GM18867 (cell line): ENCODE data around the gene PTPRE.

Experiments used
- ATAC-seq: cut with Tn5 transposase; IDR thresholded peaks from one replicate; pipeline ENCODE4 v1.9.1; 2021; ENCODE audit warnings: mild to moderate bottlenecking, moderate library complexity; ENCODE audit not compliant: unreplicated experiment

Gene PTPRE

DNA sequence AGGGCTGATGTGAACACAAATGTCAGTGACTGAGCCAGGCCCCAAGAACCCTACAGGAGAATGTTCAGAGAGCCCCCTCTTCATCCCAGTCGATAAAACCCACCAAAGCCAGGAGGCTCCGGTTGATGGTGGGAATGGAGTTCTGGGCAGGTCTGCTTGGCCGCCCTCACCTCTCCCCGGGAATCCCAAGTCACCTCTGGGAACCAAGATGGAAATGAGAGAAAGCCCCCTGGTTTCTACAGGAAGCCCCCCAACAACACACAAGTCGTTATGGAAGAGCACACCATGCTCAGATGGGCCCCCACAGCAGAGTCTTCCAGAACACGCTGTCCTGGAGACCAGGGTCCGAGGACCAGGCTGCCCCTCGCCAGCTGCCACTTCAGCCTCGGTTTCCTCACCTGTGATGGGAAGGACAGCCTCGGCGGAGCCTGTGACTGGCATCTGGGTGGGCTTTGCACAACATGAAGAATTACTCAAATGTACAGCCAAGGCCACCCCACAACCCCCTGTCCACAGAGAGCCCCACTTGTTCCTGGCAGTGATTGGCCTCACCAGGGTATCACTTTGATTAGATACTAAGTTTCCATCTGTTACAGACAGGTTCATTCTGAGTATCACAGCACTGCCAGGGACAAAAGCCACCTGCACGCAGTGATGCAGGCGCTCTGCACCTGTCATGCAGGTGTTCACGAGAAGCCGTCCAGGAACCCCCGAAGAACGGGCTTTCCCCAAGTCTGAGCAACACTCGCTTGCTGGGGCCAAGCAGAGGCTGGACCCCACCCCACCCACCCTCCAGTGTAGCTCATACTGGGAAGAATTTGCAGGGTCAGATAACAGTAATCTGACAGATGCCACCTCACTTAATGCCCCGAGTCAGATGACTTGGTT lies 161.7 kb downstream of the PTPRE start:
- no peak for ATAC-seq

DNA sequence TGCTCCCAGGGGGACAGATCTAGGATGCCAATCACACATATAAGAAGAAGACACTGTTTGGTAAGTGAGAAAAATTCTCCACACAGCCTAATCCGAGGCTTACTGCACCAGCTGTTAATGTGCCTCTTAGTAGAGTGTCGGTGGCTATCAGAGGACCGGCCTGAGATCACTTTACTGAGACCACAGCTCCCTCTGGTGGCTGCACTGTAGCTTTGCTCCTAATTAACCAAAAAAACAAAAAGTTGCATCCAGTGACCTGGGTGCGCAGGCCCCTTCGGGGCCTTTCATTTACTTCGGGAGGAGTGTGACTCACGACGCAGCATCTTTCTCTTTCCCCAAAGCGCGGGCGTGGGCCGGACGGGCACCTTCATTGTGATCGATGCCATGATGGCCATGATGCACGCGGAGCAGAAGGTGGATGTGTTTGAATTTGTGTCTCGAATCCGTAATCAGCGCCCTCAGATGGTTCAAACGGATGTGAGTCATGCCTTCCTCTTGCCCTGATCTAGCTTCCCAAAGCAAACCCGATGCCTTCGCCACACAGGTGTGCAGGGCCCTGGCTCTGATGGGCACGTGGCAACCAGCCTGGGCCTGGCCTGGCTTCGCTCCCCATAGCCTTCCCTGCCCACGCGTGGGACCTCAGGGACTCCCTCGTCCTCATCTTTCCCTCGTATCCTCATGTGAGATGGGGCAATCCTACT lies 162.6 kb downstream of the PTPRE start:
- ATAC-seq = peak; percentile 47

DNA sequence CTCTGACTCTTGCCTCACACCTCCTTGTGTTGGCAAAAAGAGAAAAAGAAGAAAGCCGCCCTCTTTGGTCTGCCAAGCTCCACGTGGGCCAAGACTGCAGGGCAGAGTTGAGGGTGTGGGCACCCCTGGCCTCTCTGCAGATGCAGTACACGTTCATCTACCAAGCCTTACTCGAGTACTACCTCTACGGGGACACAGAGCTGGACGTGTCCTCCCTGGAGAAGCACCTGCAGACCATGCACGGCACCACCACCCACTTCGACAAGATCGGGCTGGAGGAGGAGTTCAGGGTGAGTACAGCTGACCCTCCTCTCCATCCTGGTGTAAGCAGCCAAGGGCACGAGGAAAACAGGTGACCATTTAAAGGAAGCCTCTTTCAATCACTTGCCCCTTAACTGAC lies 163.3 kb downstream of the PTPRE start:
- ATAC-seq = no peak

DNA sequence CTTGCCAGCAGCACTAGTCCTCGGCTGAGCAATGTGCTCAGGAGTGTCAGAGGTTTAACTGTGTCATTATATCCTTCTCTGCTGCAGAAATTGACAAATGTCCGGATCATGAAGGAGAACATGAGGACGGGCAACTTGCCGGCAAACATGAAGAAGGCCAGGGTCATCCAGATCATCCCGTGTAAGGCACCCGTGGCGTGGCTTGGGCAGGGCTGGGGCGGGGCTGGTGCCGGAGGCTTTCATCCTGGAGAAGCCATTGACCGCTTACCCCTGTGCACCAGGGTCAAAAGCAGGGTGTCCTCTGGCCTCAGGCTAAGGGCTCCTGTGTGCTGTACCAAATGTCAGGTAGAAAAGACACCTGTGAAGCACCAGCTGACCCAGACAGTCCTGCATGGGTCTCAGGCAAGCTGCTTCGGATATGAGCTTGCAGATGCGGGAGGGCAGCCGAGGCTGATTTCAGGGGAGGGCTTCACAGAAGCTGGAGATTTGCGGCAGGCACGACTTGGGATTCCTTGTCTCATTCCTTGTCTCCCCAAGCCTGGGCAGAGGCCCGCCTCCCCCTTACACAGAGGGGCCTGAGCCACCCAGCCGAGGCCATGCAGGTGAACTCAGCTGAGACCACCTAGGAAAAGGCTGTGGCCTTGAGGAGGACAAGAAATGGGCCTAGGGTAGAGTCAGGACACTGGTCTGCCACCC lies 164.0 kb downstream of the PTPRE start:
- ATAC-seq = no peak

DNA sequence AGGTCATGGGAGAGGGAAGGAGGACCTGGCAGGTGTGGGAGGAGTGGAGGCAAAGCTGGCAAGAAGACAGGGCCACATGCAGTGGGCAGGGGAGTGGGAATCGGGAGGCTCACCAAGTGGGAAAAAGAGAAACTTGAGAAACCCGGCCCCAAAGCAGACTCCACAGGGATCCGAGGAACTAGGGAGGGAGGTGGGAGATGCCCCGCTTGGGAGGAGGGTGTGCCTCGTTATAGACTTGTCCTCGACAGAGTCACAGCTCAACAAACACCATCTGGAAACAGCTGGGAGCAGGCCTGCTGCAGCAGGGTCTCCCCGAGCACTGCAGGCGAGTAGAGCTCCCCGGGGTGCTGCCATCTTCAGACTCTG lies 164.5 kb downstream of the PTPRE start:
- no peak for ATAC-seq

DNA sequence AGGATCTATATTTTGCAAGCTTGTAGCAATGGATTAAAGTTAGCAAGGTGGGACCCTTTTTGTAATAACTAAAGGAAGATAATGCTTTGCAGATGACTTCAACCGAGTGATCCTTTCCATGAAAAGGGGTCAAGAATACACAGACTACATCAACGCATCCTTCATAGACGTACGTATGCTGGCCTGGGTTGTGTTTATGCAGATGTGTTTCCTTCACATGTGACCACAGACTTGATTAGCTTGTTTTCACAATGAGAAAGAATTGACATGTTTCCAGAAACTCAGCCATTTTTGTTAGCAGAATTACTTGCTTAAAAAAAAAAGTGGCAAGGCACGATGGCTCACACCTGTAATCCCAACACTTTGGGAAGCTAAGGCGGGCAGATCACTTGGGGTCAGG lies 165.1 kb downstream of the PTPRE start:
- no peak for ATAC-seq

DNA sequence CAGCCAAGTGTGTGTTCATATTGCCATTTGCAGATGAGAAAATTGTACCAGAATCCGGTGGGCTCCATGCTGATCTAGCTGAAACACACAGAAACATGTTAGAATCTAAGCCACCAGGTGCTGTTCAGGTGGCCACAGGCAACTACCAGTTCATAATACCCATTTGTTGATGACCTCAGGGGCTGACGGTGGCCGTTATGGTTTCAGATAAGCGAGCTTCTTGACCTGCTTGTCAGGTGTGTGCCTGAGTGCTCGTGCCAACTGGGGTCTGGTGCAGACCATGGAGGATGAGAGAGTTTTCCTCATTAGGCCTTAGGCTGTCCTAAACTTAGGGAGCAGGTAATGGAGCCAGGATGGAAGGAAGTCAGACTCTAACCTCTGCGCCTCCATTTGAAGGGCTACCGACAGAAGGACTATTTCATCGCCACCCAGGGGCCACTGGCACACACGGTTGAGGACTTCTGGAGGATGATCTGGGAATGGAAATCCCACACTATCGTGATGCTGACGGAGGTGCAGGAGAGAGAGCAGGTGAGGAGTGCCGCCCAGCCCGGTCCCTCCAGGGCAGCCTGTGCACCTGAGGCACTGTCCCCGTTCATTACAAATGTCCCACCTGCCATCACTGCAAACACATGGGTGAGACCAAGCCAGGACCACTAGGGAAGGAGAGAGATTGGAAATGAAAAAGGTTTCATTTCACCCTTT lies 166.2 kb downstream of the PTPRE start:
- ATAC-seq = no peak

DNA sequence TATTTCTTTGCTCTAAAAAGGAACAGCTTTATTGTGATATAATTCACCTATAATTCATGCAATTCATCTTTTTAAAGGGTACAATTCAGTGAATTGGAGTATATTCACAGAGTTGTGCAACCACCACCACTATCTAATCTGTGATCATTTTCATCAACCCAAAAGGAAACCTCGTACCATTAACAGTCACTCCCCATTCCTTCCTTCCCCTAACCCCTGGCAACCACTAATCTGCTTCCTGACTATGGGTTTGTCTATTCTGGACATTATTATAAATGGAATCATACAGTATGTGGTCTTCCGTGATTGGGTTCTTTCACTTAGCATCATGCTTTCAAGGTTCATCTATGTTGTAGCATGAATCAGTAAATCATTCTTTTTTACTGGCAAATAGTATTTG lies 167.0 kb downstream of the PTPRE start:
- ATAC-seq = no peak

DNA sequence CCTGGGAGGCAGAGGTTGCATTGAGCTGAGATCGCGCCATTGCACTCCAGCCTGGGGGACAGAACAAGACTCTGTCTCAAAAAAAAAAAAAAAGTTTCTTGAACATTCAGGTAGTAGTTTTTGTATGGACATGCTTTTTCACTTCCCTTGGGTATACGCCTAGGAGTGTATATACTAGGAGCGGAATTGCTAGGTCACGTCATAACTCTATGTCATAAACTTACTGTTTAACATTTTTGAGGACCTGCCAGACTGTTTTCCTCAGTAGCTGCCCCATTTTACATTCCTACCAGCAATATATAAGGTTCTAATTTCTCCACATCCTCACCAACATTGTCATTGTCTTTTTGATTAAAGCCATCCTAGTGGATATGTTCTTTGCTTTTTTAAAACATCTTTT lies 167.7 kb downstream of the PTPRE start:
- no peak for ATAC-seq

DNA sequence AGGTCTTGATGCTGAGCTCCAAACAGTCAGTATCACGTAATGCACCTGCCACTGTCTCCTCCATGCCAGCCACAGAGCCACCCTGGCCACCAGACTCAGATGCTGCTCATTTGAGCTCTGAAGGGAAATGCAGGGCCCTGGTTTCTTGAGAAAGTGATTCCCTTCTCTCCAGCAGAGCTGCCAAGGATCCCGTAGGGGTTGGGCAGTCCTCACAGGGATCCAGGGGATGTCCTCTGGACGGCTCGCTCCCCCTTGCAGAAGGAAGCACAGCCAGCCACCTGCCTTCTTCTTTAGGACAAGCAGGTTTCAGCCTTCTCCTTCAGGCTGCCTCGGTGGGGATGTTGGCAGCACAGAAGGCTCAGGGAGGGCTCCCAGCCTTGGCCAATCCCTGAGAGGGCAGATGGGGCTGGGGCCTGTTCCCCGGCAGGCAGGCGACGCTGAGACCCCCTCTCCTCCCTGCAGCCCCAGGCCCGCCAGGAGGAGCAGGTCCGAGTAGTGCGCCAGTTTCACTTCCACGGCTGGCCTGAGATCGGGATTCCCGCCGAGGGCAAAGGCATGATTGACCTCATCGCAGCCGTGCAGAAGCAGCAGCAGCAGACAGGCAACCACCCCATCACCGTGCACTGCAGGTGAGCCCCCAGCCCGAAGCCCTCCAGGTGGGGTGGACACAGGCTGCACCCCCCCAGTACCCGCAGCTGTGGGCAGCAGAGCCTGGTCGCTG lies 170.4 kb downstream of the PTPRE start:
- no peak for ATAC-seq

DNA sequence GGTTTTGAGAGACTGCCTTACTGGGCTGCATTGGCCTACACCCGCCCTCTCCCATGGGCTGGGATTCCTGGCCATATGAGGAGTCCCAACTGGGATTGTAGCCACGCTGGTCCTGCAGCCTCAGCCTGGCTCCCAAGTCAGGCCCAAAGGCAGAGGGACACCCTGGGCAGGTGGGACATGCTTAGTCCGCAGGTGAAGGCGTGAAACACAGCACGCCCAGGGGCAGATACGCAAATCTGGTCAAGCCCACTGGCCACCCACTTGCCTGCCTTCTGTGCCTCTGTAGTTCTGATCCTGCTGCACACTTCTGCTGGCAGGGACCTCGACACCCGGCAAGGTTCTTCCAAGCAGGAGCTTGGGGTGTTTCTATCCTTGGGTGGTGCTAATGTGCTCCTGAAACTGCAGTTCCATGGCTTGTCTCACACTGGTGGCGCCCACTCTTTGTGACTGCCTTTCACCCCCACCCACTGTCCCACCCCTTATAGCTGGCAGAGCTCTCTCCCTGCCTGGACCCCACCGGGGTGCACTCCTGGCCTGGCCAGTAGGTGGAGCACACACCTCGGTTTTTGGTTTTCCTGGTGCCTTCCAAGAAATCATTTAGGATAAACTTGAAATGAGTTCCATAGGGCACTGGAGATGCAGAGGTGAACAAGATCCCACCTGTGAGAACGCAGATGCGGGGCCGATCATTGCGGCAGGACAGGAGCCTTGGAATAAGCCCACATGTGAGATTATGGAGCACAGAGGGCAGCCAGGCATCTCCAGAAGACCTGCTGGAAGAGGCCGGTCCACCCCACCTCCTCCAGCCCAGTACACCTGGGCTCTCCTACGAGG lies 171.4 kb downstream of the PTPRE start:
- peak; percentile 70 for ATAC-seq

DNA sequence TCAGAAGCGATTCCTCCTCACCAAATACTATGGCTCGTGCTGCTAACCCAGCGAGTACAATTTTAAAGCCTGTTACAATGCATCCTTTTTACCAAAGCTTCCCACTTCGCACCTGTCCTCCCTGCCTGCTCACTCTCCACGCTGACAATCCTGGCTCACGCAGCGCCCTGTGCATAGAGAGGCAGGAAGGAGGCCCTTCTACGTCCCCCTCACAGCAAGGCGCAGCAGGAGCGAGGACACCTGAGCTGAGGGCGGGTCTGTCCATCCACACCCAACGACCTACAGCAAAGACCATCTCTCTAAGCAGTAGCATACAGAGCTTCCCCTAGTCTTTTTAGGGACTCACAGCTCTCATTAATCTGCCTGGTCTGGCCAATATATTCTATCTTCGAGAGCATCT lies 173.3 kb downstream of the PTPRE start:
- no peak for ATAC-seq

DNA sequence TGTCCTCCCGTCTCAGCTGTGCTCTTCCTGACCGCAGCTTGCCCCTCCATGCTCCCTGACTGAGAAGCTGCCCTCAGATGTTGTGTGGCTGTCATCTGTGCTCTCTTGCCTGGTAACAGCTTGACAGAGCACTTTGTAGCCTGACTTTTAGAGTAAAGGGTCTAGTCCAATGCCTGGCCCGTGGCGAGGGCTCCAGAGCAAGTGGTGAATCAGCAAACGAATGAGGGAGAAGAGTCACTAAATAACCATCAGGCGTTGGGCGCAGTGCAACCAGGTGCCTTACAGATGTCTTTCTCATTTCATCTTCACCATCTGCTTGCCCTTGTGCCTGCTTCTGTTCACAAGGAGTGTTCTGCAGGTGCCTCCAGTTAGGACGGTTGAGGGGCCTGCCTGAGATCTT lies 173.7 kb downstream of the PTPRE start:
- no peak for ATAC-seq

DNA sequence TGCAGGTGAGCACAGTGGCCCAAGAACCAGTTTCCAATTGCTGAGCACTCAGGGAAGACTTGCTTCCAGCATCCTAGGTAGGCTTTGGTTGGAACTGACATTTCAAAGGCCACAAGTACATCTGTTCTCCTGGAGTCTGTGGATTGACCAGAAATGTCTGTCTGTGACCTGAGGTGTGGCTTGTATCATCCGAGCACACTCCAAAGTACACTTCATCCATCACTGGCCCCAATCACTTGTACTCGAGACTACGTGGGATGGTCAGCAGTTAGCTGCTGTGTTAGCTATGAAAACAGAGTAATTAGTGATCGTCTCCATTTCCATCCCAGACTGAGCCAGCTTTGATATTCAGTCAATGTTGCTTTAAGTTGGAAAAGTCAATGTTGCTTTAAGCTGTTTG lies 174.3 kb downstream of the PTPRE start:
- no peak for ATAC-seq

DNA sequence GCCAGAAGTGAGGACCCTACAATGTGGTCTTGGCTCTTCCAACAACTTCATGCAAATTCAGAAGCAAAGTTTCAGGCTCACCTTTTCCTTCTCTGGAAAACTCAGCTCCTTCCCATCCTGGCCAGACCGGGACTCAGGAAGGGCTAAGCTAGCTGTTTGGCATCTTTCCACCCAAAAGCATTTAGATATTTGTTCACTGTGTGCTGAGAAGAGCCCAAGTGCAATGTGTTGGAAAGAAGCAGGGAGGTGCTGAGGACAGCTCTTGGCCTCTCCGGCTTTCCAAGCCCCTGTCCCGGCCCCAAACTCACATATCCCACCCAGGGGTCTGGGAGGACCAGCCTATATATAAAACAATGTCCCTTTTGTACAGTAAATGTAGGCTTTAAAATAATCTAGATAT lies 174.8 kb downstream of the PTPRE start:
- ATAC-seq = no peak

DNA sequence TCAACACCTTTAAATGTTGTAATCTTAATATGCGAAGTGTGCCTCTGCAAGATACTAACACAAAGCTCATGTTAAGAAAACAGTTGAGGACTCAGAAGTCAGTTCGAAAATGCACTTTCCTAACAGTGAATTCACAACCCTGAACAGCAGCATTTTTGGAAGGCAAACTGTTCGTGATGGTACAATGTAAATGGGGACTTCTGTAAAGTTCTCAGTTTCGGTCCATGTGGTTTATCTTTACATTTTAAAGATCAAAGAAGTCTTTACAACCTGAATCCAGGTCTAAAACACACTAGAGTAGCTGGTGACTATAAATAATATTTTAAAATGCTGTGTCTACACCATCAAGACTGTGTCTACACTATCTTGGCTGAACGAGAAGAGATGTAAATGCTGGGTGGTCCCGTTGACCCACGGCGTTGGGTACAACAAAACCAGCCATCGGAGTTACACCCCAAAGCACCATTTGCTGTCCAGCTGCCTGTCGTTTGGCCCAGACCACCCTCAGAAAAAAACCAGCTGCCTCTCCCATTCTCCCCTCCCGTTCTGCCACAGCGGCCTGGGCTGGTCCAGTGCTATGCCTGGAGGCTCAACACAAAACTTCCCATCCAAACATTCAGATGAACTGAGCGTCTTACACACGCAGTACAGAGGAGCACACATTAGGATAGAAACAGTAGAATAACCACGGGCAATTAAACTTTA lies 176.4 kb downstream of the PTPRE start:
- ATAC-seq = no peak

DNA sequence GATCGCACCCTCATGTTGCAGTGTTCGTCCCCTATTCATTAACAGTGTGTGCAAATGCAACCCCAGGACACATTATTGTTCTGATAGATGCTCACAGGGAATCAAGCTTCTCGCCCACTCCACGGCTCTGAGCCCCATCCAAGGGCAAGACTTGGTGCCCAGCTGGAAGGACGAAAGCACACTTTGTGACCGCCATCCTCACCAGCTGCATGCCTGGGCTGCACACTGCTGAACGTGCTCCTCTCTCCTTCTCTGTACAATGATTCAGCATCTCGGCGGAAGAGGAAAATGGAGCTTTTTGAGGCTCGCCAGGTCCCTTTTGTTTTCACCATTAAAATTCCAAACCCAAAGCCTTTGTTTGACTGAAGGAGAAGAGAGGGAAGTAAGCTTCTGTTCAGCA lies 177.5 kb downstream of the PTPRE start:
- no peak for ATAC-seq

DNA sequence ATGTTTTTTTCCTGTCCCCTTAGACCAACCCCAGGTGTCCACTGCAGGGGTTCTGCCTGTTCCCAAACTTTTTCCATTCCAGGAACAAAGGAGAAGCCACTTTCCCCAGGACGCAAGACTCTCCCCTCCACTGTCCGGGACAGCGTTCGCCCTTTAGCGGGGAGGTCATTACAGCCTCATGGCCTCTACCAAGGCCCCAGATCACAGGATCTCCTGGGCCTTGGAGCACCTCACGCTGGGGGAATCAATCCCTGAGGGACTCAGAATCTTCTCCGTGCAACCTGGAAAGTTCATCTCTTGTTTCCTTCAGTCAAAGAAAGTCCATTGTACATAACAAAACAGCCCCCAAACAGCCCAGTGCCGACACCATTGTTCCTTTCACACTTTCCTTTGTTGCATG lies 178.1 kb downstream of the PTPRE start:
- no peak for ATAC-seq
